Suprapubic skin (tissue), 4 donors: ENCODE data around the gene ANKS4B. TPM values are rescaled to one million over a fixed set of nuclear protein-coding genes. Genes with fewer than 3 reads are reported as not detected.
"Not testable (repeated sequence)": the region's sequence is repeated elsewhere in the genome, so short reads cannot be mapped to it uniquely, and the experiment has no call there.

ENCODE experiments used
- DNase-seq, 2 donors: peaks; one replicate each; pipeline ENCODE4 v3.0.0-alpha.2; 2019; ENCODE audit warnings: low spot score in 2 of 2
- H3K27ac ChIP-seq: fragments of 200-600 bp; sonication (generic); one replicate; pipeline ENCODE4 v1.5.1; 2019
- H3K27me3 ChIP-seq: fragments of 200-600 bp; sonication (generic); one replicate; pipeline ENCODE4 v1.5.1; 2019
- H3K36me3 ChIP-seq: fragments of 200-600 bp; sonication (generic); one replicate; pipeline ENCODE4 v1.5.1; 2019
- H3K4me1 ChIP-seq: fragments of 200-600 bp; sonication (generic); one replicate; pipeline ENCODE4 v1.5.1; 2019
- H3K4me3 ChIP-seq: fragments of 200-600 bp; sonication (generic); one replicate; pipeline ENCODE4 v1.5.1; 2019; ENCODE audit warnings: mild to moderate bottlenecking
- H3K9me3 ChIP-seq: fragments of 200-600 bp; sonication (generic); one replicate; pipeline ENCODE4 v1.5.1; 2019
- CTCF ChIP-seq, 2 donors: fragments of 200-600 bp in 1 of 2; fragments of 450-650 bp in 1 of 2; sonication (generic) in 1 of 2; IDR thresholded peaks; one replicate each; pipeline ENCODE4 v1.5.1; 2016 to 2019; ENCODE audit warnings: antibody characterized with exemption in 2 of 2, mild to moderate bottlenecking in 1 of 2, moderate library complexity in 1 of 2
- EP300 ChIP-seq: sonication (generic); formaldehyde crosslinking; IDR thresholded peaks from one replicate; pipeline ENCODE4 v1.6.1; 2017; ENCODE audit warnings: antibody characterized with exemption
- POLR2A ChIP-seq, 2 donors: fragments of 450-650 bp; IDR thresholded peaks; one replicate each; pipeline ENCODE4 v1.6.1; 2017; ENCODE audit warnings: antibody characterized with exemption in 2 of 2, mild to moderate bottlenecking in 2 of 2, moderate library complexity in 2 of 2
- POLR2AphosphoS5 ChIP-seq, 3 donors: sonication (generic); formaldehyde crosslinking; IDR thresholded peaks; one replicate each; pipeline ENCODE4 v1.6.1; 2017; ENCODE audit warnings: antibody characterized with exemption in 3 of 3
- WGBS: methylation state at CpG from one replicate; pipeline ENCODE4 v1.1.5; 2018; 5-methylcytosine and 5-hydroxymethylcytosine counted together
- total RNA-seq, 4 donors: library from RNA; depleted of rRNA; stranded (reverse); fragments of >200 nt; gene quantifications; one replicate each; pipeline ENCODE4 v1.1.0, GENCODE V29; 2016

Gene ANKS4B
- total RNA-seq, 4 donors from 2014 or later = not detected

- Histone ChIP-seq H3K27ac (no peak overlapping the region), H3K9me3 (no peaks in the 10 kb centered on the region), H3K36me3 (no peaks in the 10 kb centered on the region), H3K4me3 (no peak overlapping the region), H3K4me1 (no peaks in the 10 kb centered on the region), H3K27me3 (peaks cover 18% of the 10 kb centered on the region)
- no peak for TF ChIP-seq CTCF (IDR thresholded peaks at IDR 0.05)
- no peak for TF ChIP-seq POLR2A (IDR thresholded peaks at IDR 0.05)
- TF ChIP-seq POLR2AphosphoS5 (IDR thresholded peaks at IDR 0.05) = no peak
- no peak for TF ChIP-seq EP300
- DNase-seq = no peak
- WGBS = 83% methylated on average over 2 of the region's 2 CpGs
Observed at GRCh38 chr16:21272253-21272652, 38.8 kb downstream of the ANKS4B start.

GRCh38 chr16:21272763-21273162, 39.3 kb downstream of the ANKS4B start:
- not testable (repeated sequence) for H3K9me3 ChIP-seq, H3K27ac ChIP-seq, DNase-seq, H3K4me3 ChIP-seq, H3K4me1 ChIP-seq, H3K36me3 ChIP-seq
- 97% methylated on average over 3 of the region's 3 CpGs for WGBS
- peaks cover 21% of the 10 kb centered on the region for H3K27me3 ChIP-seq

- no peaks in the 10 kb centered on the region for H3K36me3 ChIP-seq
- no peak overlapping the region for H3K4me3 ChIP-seq
- H3K9me3 ChIP-seq = no peaks in the 10 kb centered on the region
- no peak for DNase-seq
- no peak for TF ChIP-seq EP300
- no peak for TF ChIP-seq CTCF (IDR thresholded peaks at IDR 0.05)
- TF ChIP-seq POLR2A (IDR thresholded peaks at IDR 0.05) = no peak
- no peak for TF ChIP-seq POLR2AphosphoS5 (IDR thresholded peaks at IDR 0.05)
- no peak overlapping the region for H3K27ac ChIP-seq
- H3K4me1 ChIP-seq = peaks cover 11% of the 10 kb centered on the region
- WGBS = 85% methylated on average over 5 of the region's 5 CpGs
- H3K27me3 ChIP-seq = peaks cover 21% of the 10 kb centered on the region
Observed at GRCh38 chr16:21274172-21274726, 40.8 kb downstream of the ANKS4B start.

GRCh38 chr16:21275529-21275928, 42.0 kb downstream of the ANKS4B start:
- no peak overlapping the region for H3K4me3 ChIP-seq
- 92% methylated on average over 3 of the region's 3 CpGs for WGBS
- H3K36me3 ChIP-seq = no peaks in the 10 kb centered on the region
- TF ChIP-seq CTCF (IDR thresholded peaks at IDR 0.05) (no peak), POLR2AphosphoS5 (IDR thresholded peaks at IDR 0.05) (no peak), EP300 (no peak), POLR2A (IDR thresholded peaks at IDR 0.05) (no peak)
- no peak for DNase-seq
- no peak overlapping the region for H3K27ac ChIP-seq
- H3K4me1 ChIP-seq = peaks cover 11% of the 10 kb centered on the region
- peaks cover 21% of the 10 kb centered on the region for H3K27me3 ChIP-seq
- no peaks in the 10 kb centered on the region for H3K9me3 ChIP-seq

- no peaks in the 10 kb centered on the region for H3K36me3 ChIP-seq
- H3K4me3 ChIP-seq = no peak overlapping the region
- no peak overlapping the region for H3K27ac ChIP-seq
- WGBS = 84% methylated on average over 9 of the region's 9 CpGs
- H3K27me3 ChIP-seq = peaks cover 21% of the 10 kb centered on the region
- H3K4me1 ChIP-seq = peaks cover 11% of the 10 kb centered on the region
- TF ChIP-seq POLR2AphosphoS5 (IDR thresholded peaks at IDR 0.05) (no peak), POLR2A (IDR thresholded peaks at IDR 0.05) (no peak), CTCF (IDR thresholded peaks at IDR 0.05) (no peak), EP300 (no peak)
- no peak for DNase-seq
- H3K9me3 ChIP-seq = no peaks in the 10 kb centered on the region
Observed at GRCh38 chr16:21276090-21276489, 42.6 kb downstream of the ANKS4B start.
